ENCODE results near the gene COA1.

Gene COA1

GRCh38 chr7:43650457-43651052 lies 78.8 kb downstream of the COA1 start:
- H3K9ac ChIP-seq = no peak overlapping the region
- H3K27me3 ChIP-seq (ENCODE audit: control insufficient read depth, insufficient read depth, low read length) = no peaks in the 10 kb centered on the region
- no peak overlapping the region for H3K27ac ChIP-seq
- no peak overlapping the region for H3K4me3 ChIP-seq (ENCODE audit: low read depth, low read length)
- H3K4me2 ChIP-seq (ENCODE audit: low read length) = no peak overlapping the region
- H3K79me2 ChIP-seq = peaks cover 2% of the 10 kb centered on the region
- TF ChIP-seq, protein P1, sequence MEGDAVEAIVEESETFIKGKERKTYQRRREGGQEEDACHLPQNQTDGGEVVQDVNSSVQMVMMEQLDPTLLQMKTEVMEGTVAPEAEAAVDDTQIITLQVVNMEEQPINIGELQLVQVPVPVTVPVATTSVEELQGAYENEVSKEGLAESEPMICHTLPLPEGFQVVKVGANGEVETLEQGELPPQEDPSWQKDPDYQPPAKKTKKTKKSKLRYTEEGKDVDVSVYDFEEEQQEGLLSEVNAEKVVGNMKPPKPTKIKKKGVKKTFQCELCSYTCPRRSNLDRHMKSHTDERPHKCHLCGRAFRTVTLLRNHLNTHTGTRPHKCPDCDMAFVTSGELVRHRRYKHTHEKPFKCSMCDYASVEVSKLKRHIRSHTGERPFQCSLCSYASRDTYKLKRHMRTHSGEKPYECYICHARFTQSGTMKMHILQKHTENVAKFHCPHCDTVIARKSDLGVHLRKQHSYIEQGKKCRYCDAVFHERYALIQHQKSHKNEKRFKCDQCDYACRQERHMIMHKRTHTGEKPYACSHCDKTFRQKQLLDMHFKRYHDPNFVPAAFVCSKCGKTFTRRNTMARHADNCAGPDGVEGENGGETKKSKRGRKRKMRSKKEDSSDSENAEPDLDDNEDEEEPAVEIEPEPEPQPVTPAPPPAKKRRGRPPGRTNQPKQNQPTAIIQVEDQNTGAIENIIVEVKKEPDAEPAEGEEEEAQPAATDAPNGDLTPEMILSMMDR (IDR thresholded peaks at IDR 0.05) = no peak
- no peaks in the 10 kb centered on the region for H3K36me3 ChIP-seq (ENCODE audit: control insufficient read depth, insufficient read depth, low read length)
- H3K4me1 ChIP-seq = no peaks in the 10 kb centered on the region
- H3K9me3 ChIP-seq (ENCODE audit: control insufficient read depth, low read length) = no peaks in the 10 kb centered on the region
- no peak overlapping the region for H2AFZ ChIP-seq

- TF ChIP-seq, protein P1 (IDR thresholded peaks at IDR 0.05) = no peak
- Histone ChIP-seq H3K9ac (no peak overlapping the region), H3K9me3 (ENCODE audit: control insufficient read depth, low read length) (no peaks in the 10 kb centered on the region), H3K79me2 (peaks cover 2% of the 10 kb centered on the region), H3K4me3 (ENCODE audit: low read depth, low read length) (no peak overlapping the region), H3K27me3 (ENCODE audit: control insufficient read depth, insufficient read depth, low read length) (no peaks in the 10 kb centered on the region), H2AFZ (no peak overlapping the region), H3K36me3 (ENCODE audit: control insufficient read depth, insufficient read depth, low read length) (no peaks in the 10 kb centered on the region), H3K27ac (no peak overlapping the region), H3K4me2 (ENCODE audit: low read length) (no peak overlapping the region), H3K4me1 (no peaks in the 10 kb centered on the region)
Observed at GRCh38 chr7:43649755-43650274, 79.5 kb downstream of the COA1 start.

GRCh38 chr7:43648473-43649406 lies 80.6 kb downstream of the COA1 start:
- Histone ChIP-seq H3K9me3 (ENCODE audit: control insufficient read depth, low read length) (no peaks in the 10 kb centered on the region), H3K79me2 (peaks cover 2% of the 10 kb centered on the region), H2AFZ (no peak overlapping the region), H3K9ac (no peak overlapping the region), H3K27ac (peak overlapping the region; percentile 29), H3K4me3 (ENCODE audit: low read depth, low read length) (no peak overlapping the region), H3K4me1 (no peaks in the 10 kb centered on the region), H3K36me3 (ENCODE audit: control insufficient read depth, insufficient read depth, low read length) (no peaks in the 10 kb centered on the region), H3K27me3 (ENCODE audit: control insufficient read depth, insufficient read depth, low read length) (no peaks in the 10 kb centered on the region), H3K4me2 (ENCODE audit: low read length) (no peak overlapping the region)
- TF ChIP-seq, protein P1 (IDR thresholded peaks at IDR 0.05) = no peak

DNA sequence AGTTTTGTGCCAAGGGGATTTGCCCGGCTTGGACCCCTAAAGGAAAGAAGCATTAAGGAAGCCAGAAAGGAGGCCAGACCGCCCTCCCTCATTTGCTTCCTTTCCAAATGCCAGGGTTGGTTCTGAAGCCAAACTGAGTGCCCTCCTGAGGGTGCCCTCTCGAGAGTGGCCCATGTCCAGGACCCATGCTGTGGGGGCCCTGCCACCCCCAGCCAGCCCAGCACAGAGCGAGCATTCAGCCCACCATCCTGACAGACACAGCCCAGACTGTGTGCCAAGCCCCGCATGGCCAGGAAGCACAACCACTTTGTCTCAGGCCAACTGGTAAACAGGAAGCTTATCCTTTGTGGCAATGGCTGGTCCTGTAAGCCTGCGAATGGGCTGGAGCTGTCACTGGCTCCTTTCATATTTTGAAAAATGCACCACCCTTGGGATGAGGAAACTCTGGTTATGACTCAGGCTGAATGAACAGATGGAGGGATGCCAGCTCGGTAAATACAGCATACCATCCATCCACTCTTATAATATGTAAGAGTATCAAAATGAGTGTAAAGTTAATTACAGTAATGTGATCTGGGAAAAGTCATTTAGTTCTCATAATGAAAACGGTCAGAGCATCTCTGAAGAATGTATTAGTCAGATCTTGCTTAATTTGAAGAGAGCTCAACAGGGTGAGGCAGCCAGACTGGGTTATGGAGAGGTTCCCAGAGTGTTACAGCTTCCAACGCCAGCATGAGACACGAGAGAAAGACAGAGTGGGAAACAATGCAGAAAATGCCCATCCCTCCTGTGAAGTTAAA lies 81.5 kb downstream of the COA1 start:
- no peaks in the 10 kb centered on the region for H3K27me3 ChIP-seq (ENCODE audit: control insufficient read depth, insufficient read depth, low read length)
- TF ChIP-seq, protein P1 (IDR thresholded peaks at IDR 0.05) = no peak
- no peaks in the 10 kb centered on the region for H3K36me3 ChIP-seq (ENCODE audit: control insufficient read depth, insufficient read depth, low read length)
- no peak overlapping the region for H3K4me3 ChIP-seq (ENCODE audit: low read depth, low read length)
- H2AFZ ChIP-seq = no peak overlapping the region
- peak overlapping the region; percentile 29 for H3K27ac ChIP-seq
- no peaks in the 10 kb centered on the region for H3K9me3 ChIP-seq (ENCODE audit: control insufficient read depth, low read length)
- H3K4me1 ChIP-seq = no peaks in the 10 kb centered on the region
- peaks cover 2% of the 10 kb centered on the region for H3K79me2 ChIP-seq
- H3K9ac ChIP-seq = no peak overlapping the region
- H3K4me2 ChIP-seq (ENCODE audit: low read length) = no peak overlapping the region

Measured in parathyroid adenoma (tissue), 2 donors.